GM18951 (cell line): Measurements from ENCODE around the gene OR4C5.
"Not testable (repeated sequence)": the region's sequence is repeated elsewhere in the genome, so short reads cannot be mapped to it uniquely, and the experiment has no call there.

Source experiments
- POLR2A ChIP-seq: IDR thresholded peaks from 4 replicates; pipeline ENCODE4 v1.6.1; 2011; ENCODE audit warnings: mild to moderate bottlenecking; ENCODE audit not compliant: insufficient read length, insufficient read depth; ENCODE audit errors: extremely low read depth
- in situ Hi-C: fragments of 300-500 bp; cut with MboI; formaldehyde crosslinking; loops from one replicate; pipeline ENCODE4 v1.12.0; 2022; ENCODE audit warnings: low sequenced_read_pairs, mixed read lengths, inconsistent platforms; ENCODE audit not compliant: unreplicated experiment

Gene OR4C5

DNA sequence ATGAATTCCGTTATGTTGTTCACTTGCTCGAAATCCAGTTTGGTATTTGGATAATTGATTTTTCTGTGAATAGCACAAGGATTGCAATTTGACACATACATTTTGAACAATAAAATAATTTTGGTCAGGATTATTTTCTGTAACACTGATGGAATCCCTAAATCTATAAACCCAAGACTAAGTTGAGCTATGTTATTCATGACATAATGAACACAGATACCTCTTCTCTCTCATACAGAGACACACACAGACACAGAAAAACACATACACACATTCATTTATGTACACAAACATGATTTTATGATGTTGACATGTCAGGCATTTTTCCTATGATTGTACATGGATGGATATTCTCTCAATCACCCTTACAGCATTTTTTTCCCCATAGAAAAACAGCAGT lies at the start of gene OR4C5:
Gene OR4C5, minus strand, starts transcription at position 101 of the 400 bp plus-strand sequence. Its CDS starts 0 bp downstream, at position 101.
- TF ChIP-seq POLR2A = no peak
- in situ Hi-C loops = no loop called here

DNA sequence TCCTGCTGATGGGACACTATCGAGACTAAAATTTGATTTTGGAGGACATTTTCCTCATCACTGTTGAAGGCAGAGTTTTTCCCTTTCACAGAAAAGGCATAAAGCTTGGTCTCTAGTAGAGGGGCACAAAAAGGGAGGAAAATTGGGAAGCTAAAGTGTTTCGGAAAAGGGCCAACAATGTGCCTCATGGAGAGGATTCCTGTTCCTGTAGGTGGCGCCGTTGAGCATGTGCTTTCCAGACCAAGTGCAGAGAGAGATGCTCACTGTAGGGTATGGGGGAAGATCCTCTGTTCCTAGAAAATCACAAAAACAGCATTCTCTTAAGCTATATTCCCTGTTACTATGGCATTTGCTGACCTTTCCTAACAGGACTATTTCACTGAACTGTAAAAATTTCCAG lies 18.4 kb upstream of the OR4C5 start:
- in situ Hi-C loops = no loop called here
- no peak for TF ChIP-seq POLR2A

DNA sequence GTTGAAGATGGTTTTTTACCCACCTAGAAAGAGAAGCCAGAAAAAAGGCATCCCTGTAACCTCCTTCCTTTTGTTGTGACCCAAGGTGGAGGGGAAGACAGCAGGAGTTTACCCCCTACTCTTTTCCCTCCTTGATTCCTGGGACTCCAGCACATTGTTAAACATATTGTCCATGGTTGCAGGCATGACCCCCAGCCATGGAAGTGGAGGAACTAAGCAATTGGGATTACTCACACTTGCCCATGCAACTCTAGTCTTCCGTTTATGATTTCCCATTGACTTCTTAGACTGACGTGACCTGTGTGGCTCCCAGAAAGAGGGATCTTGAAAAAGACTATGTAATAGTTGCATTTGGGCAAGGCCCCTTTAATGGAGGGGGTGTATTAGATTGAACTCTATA lies 17.9 kb upstream of the OR4C5 start:
- in situ Hi-C loops = not testable (repeated sequence)

DNA sequence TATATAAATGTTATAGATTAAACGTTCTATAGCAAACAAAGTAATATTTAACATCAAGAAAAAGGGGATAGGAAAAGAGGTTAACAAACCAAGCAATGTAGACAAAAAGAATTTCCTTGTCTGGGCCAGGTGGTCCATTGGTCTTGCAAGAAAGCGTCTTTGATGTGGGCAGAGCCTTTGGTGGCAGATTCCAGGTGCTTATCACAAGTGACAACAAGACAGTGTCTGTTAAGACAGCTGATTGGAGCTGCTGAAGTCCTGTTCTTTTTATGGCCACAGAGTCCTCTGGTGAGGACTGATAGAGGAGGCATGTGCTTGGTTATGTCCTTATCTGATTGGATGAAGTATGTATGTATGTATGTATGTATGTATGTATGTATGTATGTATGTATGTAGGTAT lies 5.0 kb downstream of the OR4C5 start:
- in situ Hi-C loops = not testable (repeated sequence)

DNA sequence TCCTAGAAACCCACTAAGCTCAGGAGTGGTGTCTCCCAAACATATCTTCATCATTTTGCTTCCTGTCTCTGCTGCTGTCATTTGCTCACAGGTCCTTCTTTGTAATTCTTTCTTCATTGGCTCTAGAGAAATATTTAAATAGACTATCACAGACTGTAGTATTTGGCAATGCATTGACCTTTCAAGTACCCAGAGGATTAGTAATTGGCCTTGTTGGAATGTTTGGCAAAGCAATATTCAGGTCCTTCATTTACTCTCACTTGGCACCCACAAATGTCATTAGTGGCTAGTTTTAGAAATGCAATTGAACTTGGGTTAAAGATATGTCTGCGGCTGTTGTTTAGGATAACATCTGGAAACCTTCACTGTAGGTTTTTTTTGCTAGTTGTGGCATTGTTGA lies 11.6 kb downstream of the OR4C5 start:
- in situ Hi-C loops = no loop called here
- no peak for TF ChIP-seq POLR2A

DNA sequence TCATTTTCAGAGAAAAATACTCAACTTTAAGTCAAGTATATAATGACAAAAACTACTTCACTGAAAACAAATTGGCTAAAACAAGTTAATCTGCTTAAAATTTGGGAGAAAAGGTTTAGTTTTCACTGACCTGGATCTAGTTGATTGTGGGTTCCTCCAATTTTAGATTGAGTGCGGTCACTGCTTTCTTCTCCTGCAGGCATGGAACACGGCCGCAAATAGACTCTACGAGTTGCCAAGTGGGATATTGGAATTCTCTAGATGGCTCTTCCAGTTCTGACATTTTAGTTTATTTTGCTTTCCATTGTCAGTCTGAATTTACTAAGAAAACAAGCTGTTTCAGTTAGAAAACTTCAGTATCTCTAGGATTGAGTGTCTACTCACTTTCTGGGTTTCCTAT lies 12.3 kb downstream of the OR4C5 start:
- in situ Hi-C loops = no loop called here
- TF ChIP-seq POLR2A = no peak

DNA sequence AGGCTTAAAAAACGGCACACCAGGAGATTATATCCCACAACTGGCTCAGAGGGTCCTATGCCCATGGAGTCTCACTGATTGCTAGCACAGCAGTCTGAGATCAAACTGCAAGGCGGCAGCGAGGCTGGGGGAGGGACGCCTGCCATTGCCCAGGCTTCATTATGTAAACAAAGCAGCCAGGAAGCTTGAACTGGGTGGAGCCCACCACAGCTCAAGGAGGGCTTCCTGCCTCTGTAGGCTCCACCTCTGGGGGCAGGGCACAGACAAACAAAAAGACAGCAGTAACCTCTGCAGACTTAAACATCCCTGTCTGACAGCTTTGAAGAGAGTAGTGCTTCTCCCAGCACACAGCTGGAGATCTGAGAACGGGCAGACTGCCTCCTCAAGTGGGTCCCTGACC lies 20.0 kb downstream of the OR4C5 start:
- in situ Hi-C loops = not testable (repeated sequence)

DNA sequence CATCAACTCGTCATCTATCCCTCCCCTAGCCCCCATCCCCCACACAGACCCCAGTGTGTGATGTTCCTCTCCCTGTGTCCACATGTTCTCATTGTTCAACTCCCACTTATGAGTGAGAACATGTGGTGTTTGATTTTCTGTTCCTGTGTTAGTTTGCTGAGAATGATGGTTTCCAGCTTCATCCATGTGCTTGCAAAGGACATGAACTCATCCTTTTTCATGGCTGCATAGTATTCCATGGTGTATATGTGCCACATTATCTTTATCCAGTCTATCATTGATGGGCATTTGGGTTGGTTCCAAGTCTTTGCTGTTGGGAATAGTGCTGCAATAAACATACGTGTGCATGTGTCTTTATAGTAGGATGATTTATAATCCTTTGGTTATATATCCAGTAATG lies 23.8 kb downstream of the OR4C5 start:
- in situ Hi-C loops = not testable (repeated sequence)

DNA sequence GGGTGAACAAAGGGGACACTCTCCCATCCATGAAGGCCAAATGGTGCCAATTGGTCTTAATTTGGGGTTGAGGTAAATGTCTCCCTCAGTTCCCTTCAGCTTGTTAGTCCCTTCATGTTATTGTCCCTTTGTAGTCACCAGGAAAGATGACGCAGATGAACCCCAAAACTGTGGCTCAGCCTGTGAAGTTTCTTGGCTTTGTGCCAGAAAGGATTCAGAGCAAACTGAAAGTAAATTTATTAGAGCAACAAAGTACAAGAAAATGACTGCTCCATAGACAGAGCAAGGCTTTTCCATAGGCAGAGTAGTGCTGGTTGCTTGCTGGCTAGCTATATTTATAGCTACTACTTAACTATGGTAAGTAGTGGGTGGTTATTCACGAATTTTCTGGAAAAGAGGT lies 24.8 kb downstream of the OR4C5 start:
- in situ Hi-C loops = no loop called here
- no peak for TF ChIP-seq POLR2A

DNA sequence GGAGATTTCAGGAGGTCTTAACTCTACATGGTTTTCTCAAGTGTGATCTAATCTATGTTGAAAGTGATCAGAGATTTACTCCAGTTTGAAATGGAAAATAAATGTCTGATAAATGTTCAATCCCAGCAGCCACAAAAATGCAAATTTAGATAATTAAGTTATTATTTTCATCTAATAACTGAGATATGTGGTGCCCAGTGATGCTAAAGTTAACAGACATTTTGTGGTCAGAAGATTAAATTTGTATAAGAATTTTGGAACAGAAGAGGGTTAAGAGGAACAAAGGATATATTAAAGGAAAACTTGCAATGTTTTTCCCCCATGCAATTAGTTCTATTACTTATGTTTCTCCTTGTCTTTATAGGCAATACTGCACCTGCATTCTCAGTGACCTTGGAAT lies 41.6 kb downstream of the OR4C5 start, which contains the start of gene OR4C3:
Gene OR4C3, plus strand, starts transcription at position 301 of the 400 bp plus-strand sequence. CDS start 102 bp downstream, outside the sequence.
- in situ Hi-C loops = not testable (repeated sequence)

DNA sequence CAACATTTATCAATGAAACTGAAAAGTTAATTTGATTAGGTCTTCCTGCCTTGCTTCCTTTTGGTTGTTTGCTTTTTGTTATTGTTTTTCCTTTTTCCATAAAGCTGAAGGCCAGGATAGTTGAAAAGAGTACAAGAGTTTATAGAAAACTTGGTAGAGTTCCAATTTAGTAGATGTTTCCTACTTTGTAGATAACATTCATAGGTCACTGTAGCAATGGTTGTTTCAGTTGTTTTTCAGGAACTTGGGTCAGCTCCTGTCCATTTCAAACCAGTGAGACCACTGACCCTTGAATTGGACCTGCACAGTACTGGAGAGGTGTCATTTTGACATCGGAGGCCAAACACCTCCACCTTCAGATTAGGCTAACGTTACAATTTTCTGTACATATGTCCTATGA lies 46.5 kb downstream of the OR4C5 start:
- in situ Hi-C loops = not testable (repeated sequence)
